Femur (tissue), 1 donor: ENCODE data around the gene LARP4.
"Not testable (repeated sequence)": the region's sequence is repeated elsewhere in the genome, so short reads cannot be mapped to it uniquely, and the experiment has no call there.

Experiments
- DNase-seq: peaks from one replicate; pipeline ENCODE4 v3.0.0-alpha.2; 2017

LARP4 gene

DNA sequence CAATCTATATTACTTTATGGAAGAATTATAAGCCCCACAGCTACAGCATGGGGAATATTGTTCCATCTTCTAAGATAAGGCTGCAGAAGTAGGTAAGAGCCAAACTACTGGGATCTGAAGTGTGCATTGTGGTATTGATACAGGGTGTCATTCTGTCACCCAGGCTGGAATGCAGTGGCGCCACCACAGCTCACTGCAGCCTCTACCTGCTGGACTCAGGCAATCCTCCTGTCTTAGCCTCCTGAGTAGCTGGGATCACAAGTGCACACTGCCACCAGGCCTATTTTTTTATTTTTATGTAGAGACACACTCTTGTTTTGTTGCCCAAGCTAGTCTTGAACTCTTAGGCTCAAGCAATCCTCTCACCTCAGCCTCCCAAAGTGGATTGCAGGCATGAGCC is 82.8 kb downstream of the LARP4 start:
- no peak for DNase-seq

DNA sequence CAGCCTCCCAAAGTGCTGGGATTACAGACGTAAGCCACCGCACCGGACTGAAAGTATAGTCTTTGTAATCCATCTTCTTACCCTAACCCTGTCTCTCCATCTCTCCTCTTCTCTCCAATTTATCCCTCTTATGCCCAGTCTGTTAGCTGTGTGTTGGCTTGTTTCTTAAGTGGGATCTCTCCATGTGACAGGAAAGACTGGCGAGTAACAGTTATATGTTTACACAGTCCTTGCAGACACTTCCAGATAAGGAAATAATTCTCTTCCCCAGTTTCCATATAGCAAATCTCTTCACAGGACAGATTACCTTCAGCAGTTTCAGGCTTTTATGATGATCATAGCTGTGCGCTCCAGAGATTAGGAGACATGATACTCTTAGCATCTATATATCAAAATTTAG is 88.1 kb downstream of the LARP4 start:
- no peak for DNase-seq

DNA sequence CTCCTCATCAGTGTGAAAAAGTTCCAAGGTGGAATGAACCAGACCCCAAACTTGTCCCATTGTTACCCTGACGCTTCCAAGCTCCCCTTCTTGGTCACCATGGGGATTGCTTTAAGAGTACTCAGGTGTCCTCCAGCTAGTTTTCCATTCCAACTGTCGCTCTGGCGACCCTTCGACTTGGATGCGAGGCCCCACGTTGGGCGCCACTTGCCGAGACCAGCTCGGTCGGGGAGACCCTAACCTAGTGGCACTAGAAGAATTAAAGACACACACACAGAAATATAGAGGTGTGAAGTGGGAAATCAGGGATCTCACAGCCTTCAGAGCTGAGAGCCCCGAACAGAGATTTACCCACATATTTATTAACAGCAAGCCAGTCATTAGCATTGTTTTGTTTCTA is 97.4 kb downstream of the LARP4 start:
- DNase-seq: not testable (repeated sequence)

DNA sequence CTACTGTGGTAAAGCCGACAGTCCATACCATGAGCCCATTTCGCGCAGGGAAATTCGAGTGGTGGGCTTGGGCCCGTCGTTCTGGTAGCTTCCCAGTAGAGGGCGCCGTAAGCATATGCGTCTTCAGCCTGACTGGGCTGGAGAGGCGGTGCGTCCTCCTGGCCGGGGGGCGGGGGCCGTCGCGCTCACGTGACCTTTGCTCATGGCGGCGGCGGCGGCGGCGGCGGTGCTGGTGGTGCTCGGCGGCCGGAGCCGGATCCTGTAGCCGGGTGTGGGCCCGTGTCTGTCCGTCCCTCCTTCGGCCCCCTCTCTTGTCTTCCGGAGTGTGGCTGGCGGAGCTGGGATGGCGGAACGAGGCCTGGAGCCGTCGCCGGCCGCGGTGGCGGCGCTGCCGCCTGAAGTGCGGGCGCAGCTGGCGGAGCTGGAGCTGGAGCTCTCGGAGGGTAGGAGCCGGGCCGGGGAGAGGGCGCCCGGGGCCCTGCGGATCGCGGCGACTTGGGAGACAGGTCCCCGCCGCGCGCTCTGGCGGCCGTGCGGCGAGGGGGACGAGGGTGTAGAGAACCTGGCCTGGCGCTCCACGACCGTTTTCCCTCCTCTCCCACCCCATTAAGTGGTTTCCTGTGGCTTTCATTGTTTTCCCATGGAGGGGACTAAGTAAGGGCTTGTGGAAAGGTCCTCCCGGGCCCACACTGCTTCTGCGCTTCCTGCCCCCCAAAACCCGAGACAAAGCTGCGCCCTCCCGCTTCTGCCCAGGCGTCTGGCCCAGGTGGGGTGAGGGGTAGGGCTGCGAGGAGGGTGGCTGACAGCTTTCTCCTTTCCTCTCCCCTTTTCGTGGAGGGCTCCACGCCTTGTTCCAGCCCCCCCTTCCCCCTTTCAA is 104.4 kb downstream of the LARP4 start, which contains the start of gene DIP2B:
DIP2B (plus strand) TSS at position 188 of the 877 bp plus-strand sequence; CDS start at position 344, 156 bp downstream.
- peak; percentile 97 for DNase-seq

DNA sequence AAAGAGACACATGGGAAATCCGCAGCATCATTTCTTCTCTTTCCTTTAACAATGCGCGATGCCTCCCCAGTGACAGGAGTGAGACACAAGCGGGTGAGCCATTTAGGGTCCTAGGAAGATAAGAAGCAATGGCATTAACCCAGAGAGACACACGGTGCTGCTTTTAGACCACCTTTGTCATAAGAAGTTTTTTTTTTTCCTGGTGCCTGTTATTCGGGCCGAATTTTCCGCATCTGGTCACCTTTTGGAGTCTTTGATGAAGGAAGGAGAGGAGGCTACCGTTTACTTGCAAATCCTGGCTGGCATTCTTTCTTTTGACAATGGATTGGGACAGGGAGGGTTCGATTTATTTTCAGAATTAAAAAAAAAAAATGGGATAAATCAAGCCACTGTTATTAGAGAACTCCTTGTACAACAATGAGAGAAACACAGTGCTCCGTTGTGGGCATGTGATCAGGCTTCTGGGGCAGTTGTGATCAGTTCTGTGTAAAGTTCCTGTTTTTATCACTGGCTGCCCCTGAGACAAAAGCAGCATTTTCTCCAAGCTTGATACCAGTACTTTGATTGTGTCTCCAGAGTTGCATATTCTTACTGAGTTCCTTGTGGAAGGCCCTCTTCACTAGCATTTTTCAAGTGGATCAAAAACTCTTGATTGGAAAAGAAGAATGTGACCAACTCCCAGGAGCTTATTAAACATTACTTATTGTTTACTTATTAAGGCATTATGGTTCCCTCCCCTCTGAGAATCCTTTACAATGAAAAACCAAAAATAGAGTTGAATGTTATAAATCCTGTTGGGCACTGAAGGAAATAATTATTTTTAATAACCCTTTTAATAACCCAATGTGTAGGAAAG is 105.2 kb downstream of the LARP4 start:
- peak; percentile 42 for DNase-seq

DNA sequence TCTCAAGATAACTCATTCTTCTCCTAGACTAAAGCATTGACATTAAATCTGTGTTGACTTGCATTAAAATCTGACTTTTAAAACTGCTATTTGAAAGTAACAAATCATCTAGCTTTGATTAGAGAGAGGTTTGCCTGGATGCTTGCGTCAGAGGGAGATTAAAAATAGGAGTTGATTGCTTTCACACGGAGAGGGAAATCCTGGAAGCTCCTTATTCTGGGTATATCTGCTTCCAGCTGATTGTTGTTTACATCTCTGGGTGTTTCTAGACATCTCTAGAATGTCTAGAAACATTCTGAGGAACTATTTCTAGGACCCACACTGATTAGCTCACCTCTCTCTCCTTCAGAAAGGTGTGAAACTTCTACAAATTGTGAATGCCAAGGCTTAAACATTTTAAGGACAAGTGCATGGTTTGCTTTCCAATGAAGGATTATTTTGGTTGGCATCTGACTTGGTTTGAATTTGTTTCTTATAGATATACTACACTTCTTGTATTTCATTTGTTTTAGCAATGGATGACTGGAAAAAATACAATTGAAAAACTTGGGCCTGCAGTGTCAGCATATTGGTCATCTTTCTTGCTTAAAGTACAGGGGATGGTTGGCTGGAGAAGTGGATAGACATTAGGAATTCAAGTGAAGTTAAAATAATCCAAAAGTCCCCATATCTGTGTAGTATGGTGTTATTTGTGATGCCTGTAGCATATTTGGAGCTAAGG is 106.2 kb downstream of the LARP4 start:
- DNase-seq: no peak

DNA sequence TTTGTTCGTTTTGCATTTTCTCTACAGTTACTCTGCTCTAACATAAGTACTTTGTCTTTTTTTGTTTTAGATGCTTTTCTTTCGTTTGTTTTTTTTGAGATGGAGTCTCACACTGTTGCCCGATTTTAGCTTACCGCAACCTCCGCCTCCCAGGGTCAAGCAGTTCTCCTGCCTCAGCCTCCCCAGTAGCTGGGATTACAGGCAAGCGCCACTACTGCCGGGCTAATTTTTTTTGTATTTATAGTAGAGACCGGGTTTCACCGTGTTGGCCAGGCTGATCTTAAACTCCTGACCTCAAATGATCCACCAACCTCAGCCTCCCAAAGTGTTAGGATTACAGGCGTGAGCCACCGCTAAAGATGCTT is 106.8 kb downstream of the LARP4 start:
- DNase-seq: no peak

DNA sequence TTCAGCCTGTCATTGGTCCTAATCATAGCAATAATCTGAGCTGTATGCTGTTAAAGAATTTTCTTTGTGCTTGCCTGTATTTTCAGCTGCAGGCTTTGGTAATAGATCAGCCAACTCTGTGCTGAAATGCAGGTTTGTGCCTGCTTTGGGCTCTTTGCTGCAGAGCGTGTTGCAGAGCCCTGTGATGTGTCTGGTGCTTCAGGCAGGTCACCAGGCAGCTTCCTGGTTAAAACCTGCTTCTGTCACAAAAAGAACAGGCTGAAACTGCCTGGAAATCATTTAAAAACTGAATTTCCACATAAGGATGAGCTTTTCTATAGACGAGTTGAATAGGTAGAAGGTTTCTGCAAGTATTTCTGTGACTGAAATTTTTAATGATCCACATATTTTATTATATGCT is 107.2 kb downstream of the LARP4 start:
- DNase-seq: no peak

DNA sequence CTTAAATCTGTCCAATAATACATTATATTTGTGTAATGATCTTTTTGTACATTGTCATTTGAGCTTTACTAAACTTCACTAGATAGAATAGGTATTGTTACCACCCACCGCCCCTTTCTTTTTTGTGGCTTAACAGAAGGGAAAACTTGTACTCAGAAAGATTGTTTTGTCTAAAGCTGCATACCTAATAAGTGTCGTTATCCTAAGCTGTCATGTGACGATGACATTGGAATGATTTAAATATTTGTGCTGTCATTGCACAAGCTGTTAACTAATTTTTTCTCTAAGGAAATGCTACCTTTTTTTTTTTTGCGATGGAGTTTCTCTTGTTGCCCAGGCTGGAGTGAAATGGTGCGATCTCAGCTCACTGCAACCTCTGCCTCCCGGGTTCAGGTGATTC is 107.7 kb downstream of the LARP4 start:
- no peak for DNase-seq

DNA sequence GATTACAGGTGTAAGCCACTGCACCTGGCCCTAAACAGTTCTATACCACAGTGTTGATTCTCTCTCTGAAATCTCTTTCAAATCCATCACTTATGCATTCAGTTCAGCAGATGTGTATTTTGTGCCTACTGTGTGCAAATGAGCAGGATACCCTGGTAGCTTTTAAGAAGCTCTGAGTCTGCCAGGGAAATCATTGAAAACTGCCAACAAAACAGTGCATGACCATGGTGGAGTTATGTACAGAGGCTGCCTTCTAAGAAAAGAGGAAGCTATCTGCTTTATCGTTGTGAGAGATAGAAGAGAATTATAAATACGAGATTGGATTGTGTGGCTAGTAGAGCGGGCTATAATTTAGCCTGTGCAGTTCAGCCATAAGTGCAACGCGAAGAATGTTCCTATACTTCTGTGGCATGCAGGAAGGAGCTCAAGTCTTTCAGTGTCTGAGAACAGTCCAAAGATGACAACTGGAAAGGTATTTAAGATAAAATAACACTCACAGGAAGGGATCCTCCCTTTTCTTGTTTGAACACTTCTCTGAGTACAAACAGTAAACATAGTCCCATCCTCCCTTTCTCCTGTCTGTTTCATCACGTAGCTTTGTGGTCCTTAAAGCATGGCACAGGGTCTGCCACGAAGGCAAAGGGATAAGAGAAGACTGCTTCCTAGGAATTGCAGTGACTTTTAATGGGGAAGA is 108.4 kb downstream of the LARP4 start:
- no peak for DNase-seq

DNA sequence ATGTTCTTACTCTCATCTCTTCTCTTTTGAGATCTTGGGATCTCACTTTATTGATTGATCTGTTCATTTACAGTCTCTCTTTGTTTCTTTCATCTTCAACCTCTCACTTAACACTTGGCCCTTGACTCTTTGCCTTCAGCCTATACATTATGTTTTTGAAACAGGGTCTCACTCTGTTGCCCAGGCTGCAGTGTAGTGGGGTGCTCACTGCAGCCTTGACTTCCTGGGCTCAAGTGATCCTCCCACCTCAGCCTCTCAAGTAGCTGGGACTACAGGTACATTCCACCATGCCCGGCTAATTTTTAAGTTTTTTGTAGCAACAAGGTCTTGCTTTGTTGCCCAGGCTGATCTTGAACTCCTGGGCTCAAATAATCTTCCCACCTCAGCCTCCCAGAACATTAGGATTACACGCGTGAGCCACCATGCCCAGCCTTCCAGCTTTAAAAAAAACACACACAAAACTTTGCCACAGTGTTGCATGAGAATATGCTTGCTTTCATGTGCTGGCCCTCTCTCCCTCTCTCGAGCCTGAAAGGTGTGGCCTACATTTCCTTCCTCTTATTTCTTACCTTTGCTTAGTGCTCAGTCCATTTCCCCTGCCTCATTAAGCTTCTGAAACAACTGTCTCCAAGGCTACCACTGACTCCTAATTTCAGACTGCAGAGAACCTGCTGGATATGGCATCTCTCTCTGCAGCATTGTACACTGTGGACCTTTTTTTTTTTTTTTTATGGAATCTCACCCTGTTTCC is 114.0 kb downstream of the LARP4 start:
- no peak for DNase-seq

DNA sequence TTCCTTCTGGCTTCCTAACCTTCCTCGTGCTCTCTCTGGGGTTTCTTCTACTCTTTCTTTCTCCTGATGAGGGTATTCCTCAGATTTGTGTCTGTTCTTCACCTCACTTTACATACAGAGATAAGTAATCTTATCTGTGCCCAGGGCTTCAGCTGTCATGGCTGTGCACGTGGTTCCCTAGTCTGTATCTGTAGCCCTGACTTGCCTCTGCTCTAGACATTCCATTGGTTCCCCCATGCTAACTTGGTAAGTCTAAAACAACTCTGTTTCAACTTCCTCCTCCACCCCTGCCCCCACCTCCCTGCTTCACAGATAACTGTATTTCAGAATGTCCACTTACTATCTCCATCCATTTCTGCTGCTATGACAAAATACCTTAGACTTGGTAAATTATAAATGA is 114.9 kb downstream of the LARP4 start:
- DNase-seq: no peak

DNA sequence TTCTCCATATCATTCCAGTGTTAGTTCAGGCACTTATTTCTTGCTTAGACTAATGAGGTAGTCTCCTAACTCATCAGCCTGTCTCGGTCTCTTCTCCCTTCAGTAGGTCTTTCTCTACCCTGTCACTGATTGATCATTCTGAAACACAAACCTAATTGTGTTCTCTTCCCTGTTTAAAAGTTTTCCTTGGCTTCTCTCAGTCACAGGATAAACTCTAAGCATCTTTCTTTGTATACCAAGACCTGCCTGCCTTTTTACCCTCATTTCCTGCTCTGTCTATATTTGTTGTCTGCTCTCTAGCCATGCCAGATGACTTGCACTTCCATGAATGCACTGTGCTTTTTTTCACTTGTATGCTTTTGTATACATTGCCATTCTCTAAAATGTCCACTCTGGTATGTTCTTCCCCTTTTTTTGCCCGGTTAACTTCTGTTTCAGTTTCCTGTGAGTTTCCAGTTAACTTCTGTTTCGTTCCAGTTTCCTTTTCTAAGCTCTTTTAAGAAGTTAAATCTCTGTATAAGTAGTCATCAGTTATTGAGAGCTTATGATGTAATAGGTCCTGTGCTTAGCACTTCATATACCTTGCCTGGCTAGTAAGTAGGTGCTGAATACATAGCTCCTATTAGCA is 116.8 kb downstream of the LARP4 start:
- no peak for DNase-seq

DNA sequence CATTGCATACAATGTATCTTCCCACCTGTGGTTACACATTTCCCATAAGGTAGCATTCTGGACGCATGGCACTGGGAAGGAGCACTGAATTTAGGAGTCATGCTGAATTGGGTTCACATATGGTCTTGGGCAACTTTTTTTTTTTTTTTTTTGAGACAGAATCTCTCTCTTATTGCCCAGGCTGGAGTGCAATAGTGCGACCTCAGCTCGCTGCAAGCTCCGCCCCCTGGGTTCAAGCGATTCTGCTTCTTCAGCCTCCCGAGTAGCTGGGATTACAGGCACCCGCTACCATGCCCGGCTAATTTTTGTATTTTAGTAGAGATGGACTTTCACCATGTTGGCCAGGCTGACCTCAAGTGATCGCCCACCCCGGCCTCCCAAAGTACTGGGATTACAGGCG is 117.4 kb downstream of the LARP4 start:
- DNase-seq: no peak

DNA sequence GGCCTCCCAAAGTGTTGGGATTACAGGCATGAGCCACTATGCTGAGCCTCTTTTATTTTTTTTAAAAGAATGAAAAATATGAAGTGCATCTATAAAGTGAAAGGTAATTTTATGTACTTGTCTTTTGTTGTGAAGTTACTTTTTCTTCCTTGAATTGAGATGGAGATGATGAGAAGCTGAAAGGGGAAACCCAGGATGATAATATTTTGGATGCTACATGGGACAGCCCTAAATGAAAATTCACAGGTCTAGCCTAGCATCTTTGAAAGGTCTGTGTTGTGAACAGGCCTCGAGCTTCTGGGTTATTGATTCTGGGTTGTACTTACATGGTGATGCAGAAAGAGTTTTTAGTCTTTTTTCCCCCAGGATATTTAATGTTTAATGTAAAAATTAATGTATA is 118.7 kb downstream of the LARP4 start:
- DNase-seq: no peak

DNA sequence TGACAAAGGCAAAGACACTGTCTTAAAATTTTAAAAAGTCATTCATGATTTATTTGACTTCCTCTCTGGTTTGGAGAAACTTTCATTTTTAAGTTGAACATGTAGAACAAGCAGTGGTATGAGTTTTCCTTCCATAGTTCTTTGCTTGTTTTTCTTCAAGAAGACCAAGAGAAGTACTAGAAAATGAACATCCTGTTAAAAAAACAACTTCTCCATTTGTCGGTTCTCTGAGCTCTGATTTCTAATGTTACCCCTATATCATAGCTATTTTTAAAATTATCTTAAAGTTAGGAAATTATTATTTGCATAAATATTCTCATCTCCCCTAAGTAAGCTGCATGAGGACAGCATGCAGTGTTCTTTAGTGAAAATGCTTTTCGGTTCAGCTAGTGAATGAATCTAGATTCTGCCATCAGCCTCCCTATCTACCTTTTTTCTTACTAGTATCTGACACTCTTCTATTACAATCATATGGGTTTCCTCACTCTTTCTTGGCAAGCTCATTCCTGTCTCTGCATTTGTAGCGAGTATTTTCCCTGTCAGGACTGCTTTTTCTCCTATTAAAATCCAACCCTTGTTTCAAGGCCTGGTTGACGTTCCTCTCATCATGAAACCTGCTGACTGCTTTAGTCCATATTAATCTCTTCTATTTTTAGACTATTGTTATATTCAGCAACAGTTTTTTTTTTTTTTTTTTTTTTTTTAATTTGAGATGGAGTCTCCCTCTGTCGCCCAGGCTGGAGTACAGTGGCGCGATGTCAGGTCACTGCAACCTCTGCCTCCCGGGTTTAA is 119.9 kb downstream of the LARP4 start:
- DNase-seq: no peak

DNA sequence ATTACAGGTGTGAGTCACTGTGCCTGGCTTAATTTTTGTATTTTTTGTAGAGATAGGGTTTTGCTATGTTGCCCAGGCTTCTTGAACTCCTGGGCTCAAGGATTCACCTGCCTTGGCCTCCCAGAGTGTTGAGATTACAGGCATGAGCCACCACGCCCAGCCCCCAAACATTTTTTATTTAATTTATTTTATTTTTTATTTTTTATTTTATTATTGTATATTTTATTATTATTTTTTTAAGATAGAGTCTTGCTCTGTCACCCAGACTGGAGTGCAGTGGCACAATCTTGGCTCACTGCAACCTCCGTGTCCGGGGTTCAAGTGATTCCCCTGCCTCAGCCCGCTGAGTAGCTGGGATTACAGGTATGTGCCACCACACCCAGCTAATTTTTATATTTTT is 121.1 kb downstream of the LARP4 start:
- not testable (repeated sequence) for DNase-seq

DNA sequence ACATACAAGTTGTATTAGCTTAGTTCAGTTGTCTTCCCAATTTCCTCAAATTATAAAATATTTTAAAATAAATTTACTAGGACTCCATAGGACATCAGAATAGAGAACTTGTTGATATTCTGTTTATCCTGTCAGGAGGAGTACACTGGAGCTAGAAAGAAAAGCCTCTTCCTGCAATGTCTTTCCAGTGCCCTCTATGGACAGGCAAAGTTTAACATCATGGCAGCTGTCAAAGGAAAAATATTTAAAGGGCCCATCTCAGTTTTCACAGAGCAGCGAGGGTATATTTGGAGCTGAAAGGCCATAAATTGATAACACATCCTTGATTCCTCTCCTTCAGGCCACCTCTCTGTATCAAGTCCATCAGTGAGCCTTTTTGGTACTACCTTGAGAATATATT is 123.1 kb downstream of the LARP4 start:
- no peak for DNase-seq

DNA sequence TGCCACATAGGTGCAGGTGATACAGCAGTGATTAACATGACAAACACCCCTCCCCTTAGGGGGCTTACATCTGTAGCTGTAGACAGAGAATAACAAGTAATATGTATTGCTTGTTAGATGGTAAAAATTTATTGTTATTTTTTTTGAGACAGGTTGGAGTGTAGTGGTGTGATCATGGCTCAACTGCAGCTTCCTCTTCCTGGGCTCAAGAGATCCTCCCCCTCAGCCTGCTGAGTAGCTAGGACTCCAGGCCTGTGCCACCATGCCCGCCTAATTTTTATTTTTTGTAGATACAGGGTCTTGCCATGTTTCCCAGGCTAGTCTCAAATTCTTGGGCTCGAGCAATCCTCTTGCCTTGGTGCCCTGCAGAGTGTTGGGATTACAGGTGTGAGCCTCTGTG is 123.9 kb downstream of the LARP4 start:
- DNase-seq: no peak

DNA sequence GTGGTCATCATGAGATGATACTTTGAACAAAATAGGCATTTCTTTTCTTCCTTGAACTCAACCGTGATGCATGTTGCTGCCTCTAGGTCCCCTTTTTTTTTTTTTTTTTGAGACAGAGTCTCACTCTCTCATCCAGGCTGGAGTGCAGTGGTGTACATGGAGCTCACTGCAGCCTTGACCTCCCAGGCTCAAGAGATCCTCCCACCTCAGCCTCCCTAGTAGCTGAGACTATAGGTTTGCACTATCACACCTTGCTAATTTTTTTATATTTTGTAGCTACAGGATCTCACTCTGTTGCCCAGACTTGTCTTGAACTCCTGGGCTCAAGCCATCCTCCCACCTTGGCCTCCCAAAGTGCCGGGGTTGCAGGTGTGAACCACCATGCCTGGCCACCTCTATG is 124.7 kb downstream of the LARP4 start:
- no peak for DNase-seq

DNA sequence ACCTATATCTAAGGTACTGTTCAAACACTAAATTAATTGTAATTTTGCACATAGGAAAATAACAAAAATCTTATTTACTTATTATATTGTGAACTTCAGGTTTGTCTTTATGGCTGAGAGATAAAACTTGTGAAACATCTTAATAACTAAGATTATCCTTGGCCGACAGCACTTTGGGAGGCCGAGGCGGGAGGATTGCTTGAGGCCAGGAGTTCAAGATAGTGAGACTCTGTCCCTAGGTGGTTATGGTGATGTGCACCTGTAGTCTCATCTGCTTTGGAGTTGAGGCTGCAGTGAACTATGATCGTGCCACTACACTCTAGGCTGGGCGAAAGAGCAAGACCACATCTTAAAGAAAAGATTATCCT is 126.7 kb downstream of the LARP4 start:
- no peak for DNase-seq
